K562 (cell line): ENCODE measurements around the gene ZNF275. TPM values are rescaled to one million over a fixed set of nuclear protein-coding genes. Genes with fewer than 3 reads are reported as not detected.

ENCODE experiments used
- ATAC-seq: fragments of 200-7000 bp; cut with Tn5 transposase; 3 replicates; pipeline ENCODE4 v1.9.1; 2020; ENCODE audit warnings: moderate library complexity
- BruUV-seq: library from RNA; stranded (reverse); fragments of 400-500 nt; replicated peaks from 2 replicates; lab custom pipeline; 2021; lab: Mats Ljungman, UMichigan
- CTCF ChIA-PET: fragments of 300-600 bp; formaldehyde crosslinking; extraction: SDS; loops from one replicate; lab custom pipeline; 2021; ENCODE audit warnings: low intra/inter-chr PET ratio; lab: Yijun Ruan, JAX
- POLR2A ChIA-PET: fragments of 300-600, 350-650 bp; sonication (Branson Sonifier 250); formaldehyde crosslinking; extraction: SDS; loops from one replicate; lab custom pipeline; 2021; ENCODE audit warnings: antibody characterized with exemption, inconsistent platforms; lab: Yijun Ruan, JAX
- DNase-seq, 4 experiments: peaks; one replicate each; pipeline versions ENCODE4 v3.0.0 to v3.0.0-alpha.2; 2011 to 2018; ENCODE audit warnings: low spot score in 3 of 4, mixed read lengths in 3 of 4; ENCODE audit errors: extremely low read depth in 1 of 4
- FAIRE-seq: peaks from 2 replicates; lab custom pipeline; 2011; peaks lifted over from hg19 to GRCh38; lab: Jason Lieb, UNC
- H2AFZ ChIP-seq: 2 replicates; pipeline ENCODE4 v1.6.0; 2011; ENCODE audit warnings: low read depth, low read length, control low read depth, inconsistent platforms
- H3K27ac ChIP-seq: fragments of 200-600 bp; 3 replicates; pipeline ENCODE4 v1.8.0; 2011; ENCODE audit warnings: low read depth, mild to moderate bottlenecking, control low read depth, inconsistent platforms, low read length, moderate library complexity, mixed read lengths; ENCODE audit errors: extremely low read depth
- H3K27me3 ChIP-seq, 2 experiments: fragments of 300-600 bp in 1 of 2; 2 replicates in 1 of 2; 3 replicates in 1 of 2; pipeline versions ENCODE4 v1.6.0 to v1.8.0; 2011; ENCODE audit warnings: inconsistent platforms in 2 of 2, low read length in 2 of 2, mild to moderate bottlenecking in 1 of 2, mixed read lengths in 1 of 2, moderate library complexity in 1 of 2; ENCODE audit not compliant: control insufficient read depth in 2 of 2, insufficient read depth in 2 of 2
- H3K36me3 ChIP-seq: fragments of 300-600 bp; 3 replicates; pipeline ENCODE4 v1.8.0; 2011; ENCODE audit warnings: mild to moderate bottlenecking, low read length, inconsistent platforms; ENCODE audit not compliant: control insufficient read depth, insufficient read depth
- H3K4me1 ChIP-seq, 2 experiments: fragments of 200-600 bp in 1 of 2; replicated peaks in 1 of 2; 2 replicates in 1 of 2; 3 replicates in 1 of 2; pipeline versions ENCODE4 v1.5.1 to v1.8.0; 2011; ENCODE audit warnings: inconsistent platforms in 2 of 2, low read length in 2 of 2, mild to moderate bottlenecking in 1 of 2, mixed read lengths in 1 of 2, moderate library complexity in 1 of 2; ENCODE audit not compliant: control insufficient read depth in 2 of 2, insufficient read depth in 2 of 2
- H3K4me2 ChIP-seq: 2 replicates; pipeline ENCODE4 v1.6.1; 2011; ENCODE audit warnings: low read length, control low read depth, inconsistent platforms, mixed read lengths; ENCODE audit not compliant: insufficient read depth
- H3K4me3 ChIP-seq: fragments of 200-600 bp; sonication (generic), shearing (Covaris generic); 2 replicates; pipeline ENCODE4 v1.5.1; 2016; ENCODE audit warnings: control low read depth, inconsistent platforms
- H3K79me2 ChIP-seq: fragments of 200-600 bp; 3 replicates; pipeline ENCODE4 v1.8.0; 2011; ENCODE audit warnings: low read length, inconsistent platforms; ENCODE audit not compliant: control insufficient read depth, insufficient read depth
- H3K9ac ChIP-seq, 2 experiments: 2 replicates each; pipeline versions ENCODE4 v1.6.0 to v1.6.1; 2011; ENCODE audit warnings: low read depth in 2 of 2, low read length in 2 of 2, control low read depth in 1 of 2, inconsistent platforms in 1 of 2, mild to moderate bottlenecking in 1 of 2, mixed read lengths in 1 of 2; ENCODE audit not compliant: insufficient read depth in 1 of 2
- H3K9me1 ChIP-seq: one replicate; pipeline ENCODE4 v1.6.0; 2011; ENCODE audit warnings: inconsistent platforms, mild to moderate bottlenecking, low read length, moderate library complexity; ENCODE audit not compliant: control insufficient read depth, insufficient read depth
- H3K9me3 ChIP-seq: replicated peaks from 2 replicates; pipeline ENCODE4 v1.5.1; 2011; ENCODE audit warnings: low read depth, low read length, inconsistent platforms; ENCODE audit not compliant: control insufficient read depth, insufficient read depth
- H4K20me1 ChIP-seq: replicated peaks from 2 replicates; pipeline ENCODE4 v1.6.1; 2011; ENCODE audit warnings: low read length, inconsistent platforms, mixed read lengths; ENCODE audit not compliant: control insufficient read depth, insufficient read depth
- DIDO1 ChIP-seq: fragments of 450-650 bp; IDR thresholded peaks from 2 replicates; pipeline ENCODE4 v1.6.1; 2016; ENCODE audit warnings: low read depth, missing biosample characterization, missing genetic modification characterization
- ELK3 ChIP-seq: fragments of 450-650 bp; formaldehyde crosslinking; IDR thresholded peaks from 2 replicates; pipeline ENCODE4 v1.4.0; 2020; ENCODE audit warnings: mild to moderate bottlenecking
- FOXK1 ChIP-seq: sonication (generic); formaldehyde crosslinking; IDR thresholded peaks from 2 replicates; pipeline ENCODE4 v1.8.0; 2022; ENCODE audit warnings: missing genetic modification reagents, mild to moderate bottlenecking, borderline replicate concordance
- FOXP1 ChIP-seq: sonication (generic); formaldehyde crosslinking; IDR thresholded peaks from 2 replicates; pipeline ENCODE4 v1.8.0; 2022; ENCODE audit warnings: mild to moderate bottlenecking, missing genetic modification reagents
- HNRNPLL ChIP-seq: fragments of 200-400 bp; formaldehyde crosslinking; IDR thresholded peaks from 2 replicates; pipeline ENCODE4 v1.6.1; 2017; ENCODE audit warnings: low read length, low read depth, mild to moderate bottlenecking; ENCODE audit not compliant: poor library complexity, severe bottlenecking
- JUN ChIP-seq, 2 experiments: sonication (generic) in 1 of 2; formaldehyde crosslinking in 1 of 2; IDR thresholded peaks; 2 replicates each; pipeline versions ENCODE4 v1.6.1 to v1.8.0; 2012 to 2022; ENCODE audit warnings: borderline replicate concordance in 2 of 2, mild to moderate bottlenecking in 2 of 2, improper control_type of control experiment in 1 of 2, low read depth in 1 of 2, low read length in 1 of 2, missing genetic modification reagents in 1 of 2
- MAFF ChIP-seq: IDR thresholded peaks from 2 replicates; pipeline ENCODE4 v1.6.1; 2012; ENCODE audit warnings: low read length, improper control_type of control experiment
- SIN3B ChIP-seq: fragments of 450-650 bp; IDR thresholded peaks from 2 replicates; pipeline ENCODE4 v1.6.1; 2017; ENCODE audit warnings: low read depth, mild to moderate bottlenecking, moderate library complexity
- SMAD2 ChIP-seq: fragments of 150-350 bp; IDR thresholded peaks from 2 replicates; pipeline ENCODE4 v1.6.1; 2014; ENCODE audit warnings: low read depth, mild to moderate bottlenecking, low read length
- SRSF3 ChIP-seq: fragments of 200-400 bp; formaldehyde crosslinking; IDR thresholded peaks from 2 replicates; pipeline ENCODE4 v1.6.1; 2016; ENCODE audit warnings: mild to moderate bottlenecking, low read length, moderate library complexity; ENCODE audit not compliant: insufficient read depth
- TCF7 ChIP-seq: sonication (generic); IDR thresholded peaks from 2 replicates; pipeline ENCODE4 v1.6.1; 2016; ENCODE audit warnings: antibody characterized with exemption, borderline replicate concordance
- TRIM25 ChIP-seq: fragments of 450-650 bp; IDR thresholded peaks from 2 replicates; pipeline ENCODE4 v1.7.0; 2016; ENCODE audit warnings: borderline replicate concordance
- ZFP1 ChIP-seq: fragments of 450-650 bp; formaldehyde crosslinking; IDR thresholded peaks from 2 replicates; pipeline ENCODE4 v1.4.0; 2020; ENCODE audit warnings: mild to moderate bottlenecking, mixed read lengths
- ZNF609 ChIP-seq: sonication (generic); formaldehyde crosslinking; IDR thresholded peaks from 2 replicates; pipeline ENCODE4 v1.8.1; 2023; ENCODE audit warnings: missing genetic modification reagents, mild to moderate bottlenecking, borderline replicate concordance
- ZNF707 ChIP-seq: fragments of 250-450 bp; sonication (Bioruptor Pico); conservative IDR thresholded peaks from 2 replicates; pipeline ENCODE4 v1.8.0; 2022; ENCODE audit warnings: inconsistent platforms, mild to moderate bottlenecking, moderate library complexity
- WGBS: fragments of 100-300 bp; shearing (Covaris generic); methylation state at CpG from one replicate; pipeline ENCODE4 v1.1.6; 2016; ENCODE audit warnings: low coverage, mixed read lengths; ENCODE audit not compliant: insufficient coverage; ENCODE audit errors: missing lambda C conversion rate; 5-methylcytosine and 5-hydroxymethylcytosine counted together
- in situ Hi-C: fragments of 300-500 bp; cut with MboI; formaldehyde crosslinking; loops from 4 replicates; pipeline ENCODE4 v1.15.0; 2018; ENCODE audit warnings: inconsistent platforms, mixed read lengths
- intact Hi-C: fragments of 100-400 bp; cut with micrococcal nuclease; formaldehyde crosslinking; loops from 2 replicates; pipeline ENCODE4 v1.14.2; 2022
- polyA plus RNA-seq, 8 experiments: library from polyadenylated mRNA; depleted of rRNA in 4 of 8; stranded (reverse) in 5 of 8; unstranded in 3 of 8; fragments of >200 nt; fragmentation: Nextera tagmentation in 2 of 8; fragmentation: Illumina TruSeq in 1 of 8; extraction: Ambion mirVana in 2 of 8; extraction: Trizol in 1 of 8; gene quantifications; 2 replicates each; pipeline versions ENCODE4 v1.2.1 to v1.2.3, GENCODE V29; 2011 to 2014; ENCODE audit warnings: inconsistent platforms in 1 of 8, missing spikeins in 1 of 8
- total RNA-seq, 7 experiments: library from RNA; depleted of rRNA in 6 of 7; stranded (reverse); fragments of >200 nt in 6 of 7; fragmentation: Illumina TruSeq in 2 of 7; extraction: Trizol in 2 of 7; gene quantifications; 2 replicates each; pipeline versions ENCODE4 v1.2.1 to v1.2.3, GENCODE V29; 2011 to 2021; ENCODE audit warnings: low replicate concordance in 1 of 7

ZNF275 gene
- total and polyA plus RNA-seq, 9 of the 15 experiments (the other 6 are each of a cell fraction or from before 2014, with no cell fraction given) = 2.1 to 19.1 (median 12.0) TPM

- 29% methylated on average over 3 of the region's 5 CpGs for WGBS
- CTCF ChIA-PET = no interaction called here
- H3K27ac ChIP-seq = no peak overlapping the region
- DNase-seq = no peak
- H3K36me3 ChIP-seq = no peaks in the 10 kb centered on the region
- H3K9ac ChIP-seq = no peak overlapping the region
- H3K4me2 ChIP-seq = no peak overlapping the region
- in situ Hi-C loops = loop anchor here (10.0 kb wide), 1 partner anchor 327 kb away; no protein-coding TSS in a partner anchor
- H3K4me3 ChIP-seq = no peak overlapping the region
- peaks cover 0 to 5% of the 10 kb centered on the region in 2 experiments; a peak in 2 of 5 replicates for H3K4me1 ChIP-seq
- BruUV-seq = no TSS peak
- no peaks in the 10 kb centered on the region for H3K9me3 ChIP-seq
- H4K20me1 ChIP-seq = no peaks in the 10 kb centered on the region
- ATAC-seq = no peak
- no peak for FAIRE-seq
- peaks cover 0 to 8% of the 10 kb centered on the region in 2 experiments; a peak in 2 of 5 replicates for H3K27me3 ChIP-seq
- H3K79me2 ChIP-seq = no peaks in the 10 kb centered on the region
- intact Hi-C loops = no loop called here
- POLR2A ChIA-PET = no interaction called here
- H2AFZ ChIP-seq = no peak overlapping the region
- H3K9me1 ChIP-seq = no peaks in the 10 kb centered on the region
- TF ChIP-seq ELK3 (CRISPR knock-in tag) = no peak
- no peak for TF ChIP-seq FOXK1
- TF ChIP-seq ZNF609 = no peak
- TF ChIP-seq SIN3B = no peak
- no peak for TF ChIP-seq DIDO1 (tag)
- no peak for TF ChIP-seq FOXP1 (CRISPR knock-in tag)
- TF ChIP-seq SRSF3 = no peak
- no peak for TF ChIP-seq HNRNPLL
- TF ChIP-seq SMAD2 = no peak
- TF ChIP-seq TRIM25 = no peak
- no peak for TF ChIP-seq ZFP1 (CRISPR knock-in tag)
- TF ChIP-seq JUN (IDR thresholded peaks at IDR 0.05; ENCODE audit: borderline replicate concordance, low read depth, low read length) = no peak
- TF ChIP-seq JUN (CRISPR knock-in tag; IDR thresholded peaks at IDR 0.05; ENCODE audit: borderline replicate concordance) = no peak
- TF ChIP-seq ZNF707 (CRISPR knock-in tag) = no peak
- no peak for TF ChIP-seq MAFF
- TF ChIP-seq TCF7 = no peak
These were observed 21.9 kb upstream of the ZNF275 start for GRCh38 chrX:153312041-153312440.
